ENCODE results near the gene NEURL3.

GRCh38 chr2:96530144-96530430, 24.9 kb upstream of the NEURL3 start:
- TF ChIP-seq CTCF (IDR thresholded peaks at IDR 0.05) (no peak), ZFX (IDR thresholded peaks at IDR 0.05; ENCODE audit: borderline replicate concordance) (no peak)

All from 22Rv1 (cell line).